NOMO-1 treated with DMSO at 0.1 percent for 48 hours (cell line): ENCODE data around the gene LRP2BP.

ENCODE experiments used
- DNase-seq: peaks from one replicate; lab custom pipeline; 2025; ENCODE audit not compliant: unreplicated experiment; lab: John Stamatoyannopoulos, UW

LRP2BP gene

DNA sequence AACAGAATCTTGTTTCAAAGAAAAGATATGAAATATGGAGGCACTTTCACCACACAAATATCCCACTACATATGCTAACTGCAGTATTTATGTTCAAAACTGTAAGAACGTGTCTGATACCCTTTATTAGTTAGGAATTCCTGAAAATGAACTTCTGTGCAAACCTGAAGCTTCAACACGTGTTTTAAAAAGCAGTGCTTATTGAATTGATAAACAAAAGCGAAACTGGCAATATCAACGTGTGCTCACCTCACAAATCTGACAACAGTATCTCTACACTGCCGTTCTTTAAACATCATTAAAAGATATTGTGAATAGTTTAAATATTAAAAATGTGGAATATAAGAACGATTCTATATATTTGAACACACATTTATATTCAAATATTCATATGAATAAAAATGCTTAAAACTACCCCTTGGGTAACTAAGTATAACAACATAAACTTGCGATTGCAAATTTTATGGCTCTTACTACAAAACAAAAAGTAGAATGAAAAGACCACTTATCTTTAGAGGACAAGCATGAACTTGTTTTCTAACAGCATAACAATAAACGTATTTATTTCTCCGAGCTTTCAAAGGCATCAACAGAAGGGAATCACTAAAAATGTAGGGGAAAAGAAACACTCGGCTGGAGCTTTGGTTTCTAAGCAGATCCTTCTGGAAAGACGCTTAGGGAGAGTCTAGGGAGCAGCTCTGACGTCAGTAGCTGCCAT is at the start of gene LRP2BP:
Gene LRP2BP (minus strand): TSS at position 687 of the 718 bp plus-strand sequence. CDS start 17,738 bp downstream, outside the sequence.
- peak; percentile 11 for DNase-seq

DNA sequence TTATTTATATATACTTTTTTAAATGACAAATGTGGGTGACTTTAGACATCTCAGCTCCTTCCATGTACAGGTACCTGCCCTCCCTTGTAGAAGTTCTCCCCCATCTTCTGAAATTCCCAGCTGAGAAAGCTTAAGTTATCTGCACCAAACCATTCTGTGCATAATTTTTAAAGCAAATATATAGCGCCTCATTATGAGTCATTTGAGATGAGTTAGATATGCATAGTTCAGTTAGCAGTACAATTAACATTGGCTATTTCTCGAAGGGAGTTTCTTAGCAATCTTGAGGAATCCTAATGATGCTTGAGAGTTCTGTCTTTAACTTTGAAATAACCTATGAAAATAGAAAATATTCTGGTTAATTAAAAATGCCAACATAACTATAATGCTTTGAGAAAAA is 49.5 kb upstream of the LRP2BP start:
- DNase-seq = no peak

DNA sequence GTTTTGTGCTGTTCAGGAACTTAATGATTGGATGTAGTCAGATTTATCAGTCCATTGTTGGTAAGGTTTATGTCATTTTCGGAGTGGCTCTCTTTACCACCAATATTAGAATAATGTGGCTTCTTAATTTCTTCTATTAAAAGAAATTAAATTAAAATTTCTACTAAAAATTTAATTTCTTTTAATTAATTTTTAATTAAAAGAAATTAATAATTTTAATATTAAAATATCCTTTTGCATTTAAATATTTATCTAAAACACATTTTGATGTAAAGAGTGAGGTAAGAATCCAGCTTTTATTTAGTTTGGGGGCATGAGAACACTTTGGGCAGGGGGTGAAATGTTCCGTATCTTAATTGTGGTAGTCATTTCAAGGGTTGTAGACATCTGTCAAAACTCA is 45.8 kb upstream of the LRP2BP start:
- DNase-seq = no peak

DNA sequence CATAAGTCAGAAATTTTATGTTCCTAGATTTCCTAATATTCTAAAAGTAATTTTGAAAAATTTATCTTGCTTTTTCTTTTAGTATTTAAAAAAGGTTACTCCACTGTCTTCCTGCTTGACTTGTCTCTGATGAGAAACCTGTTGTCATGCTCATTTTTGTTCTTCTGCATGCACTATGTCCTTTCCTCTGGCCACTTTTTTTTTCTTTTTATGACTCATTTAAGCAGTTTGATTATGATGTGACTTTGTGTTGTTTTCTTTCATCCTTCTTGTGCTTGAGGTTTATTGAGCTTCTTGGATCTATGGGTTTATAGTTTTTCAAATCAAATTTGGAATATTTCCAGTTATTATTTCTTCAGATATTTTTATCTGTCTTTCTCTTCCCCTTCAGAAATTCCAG is 42.1 kb upstream of the LRP2BP start:
- no peak for DNase-seq

DNA sequence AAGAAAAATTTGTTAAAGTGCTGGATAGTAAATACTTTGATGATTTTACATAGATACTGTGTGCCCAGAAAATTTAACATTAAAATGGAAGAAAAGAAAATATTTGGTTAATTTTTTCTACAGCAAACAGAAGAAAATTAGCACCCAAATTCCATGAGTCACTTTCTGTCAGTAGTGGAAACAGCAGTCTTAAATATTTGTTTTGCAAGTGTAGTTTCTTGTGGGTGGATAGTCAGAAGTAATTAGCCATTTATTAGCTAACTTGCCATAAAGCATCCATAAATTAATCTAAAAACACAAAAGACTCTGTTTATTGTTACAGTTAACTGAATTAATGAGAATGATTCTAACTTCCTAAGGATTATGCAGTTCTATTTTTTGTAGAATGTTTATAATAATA is 39.7 kb upstream of the LRP2BP start:
- DNase-seq = no peak

DNA sequence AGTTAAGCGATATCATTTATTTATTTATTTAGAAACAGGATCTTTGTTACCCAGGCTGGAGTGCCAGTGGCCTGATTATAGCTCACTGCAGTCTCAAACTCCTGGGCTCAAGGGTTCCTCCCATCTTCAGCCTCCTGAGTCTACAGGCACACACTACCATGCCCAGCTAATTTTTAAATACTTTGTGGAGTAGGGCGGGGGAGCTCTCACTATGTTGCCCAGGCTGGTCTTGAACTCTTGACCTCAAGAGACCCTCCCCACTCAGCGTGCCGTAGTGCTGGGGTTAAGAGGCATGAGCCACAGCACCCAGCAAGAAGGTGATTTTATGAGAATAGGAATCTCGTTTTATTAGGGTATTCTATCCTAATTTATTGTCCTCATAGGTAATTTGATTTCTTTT is 33.9 kb upstream of the LRP2BP start:
- DNase-seq = no peak

GRCh38 chr4:185426960-185427688 is 31.4 kb upstream of the LRP2BP start:
- no peak for DNase-seq

DNA sequence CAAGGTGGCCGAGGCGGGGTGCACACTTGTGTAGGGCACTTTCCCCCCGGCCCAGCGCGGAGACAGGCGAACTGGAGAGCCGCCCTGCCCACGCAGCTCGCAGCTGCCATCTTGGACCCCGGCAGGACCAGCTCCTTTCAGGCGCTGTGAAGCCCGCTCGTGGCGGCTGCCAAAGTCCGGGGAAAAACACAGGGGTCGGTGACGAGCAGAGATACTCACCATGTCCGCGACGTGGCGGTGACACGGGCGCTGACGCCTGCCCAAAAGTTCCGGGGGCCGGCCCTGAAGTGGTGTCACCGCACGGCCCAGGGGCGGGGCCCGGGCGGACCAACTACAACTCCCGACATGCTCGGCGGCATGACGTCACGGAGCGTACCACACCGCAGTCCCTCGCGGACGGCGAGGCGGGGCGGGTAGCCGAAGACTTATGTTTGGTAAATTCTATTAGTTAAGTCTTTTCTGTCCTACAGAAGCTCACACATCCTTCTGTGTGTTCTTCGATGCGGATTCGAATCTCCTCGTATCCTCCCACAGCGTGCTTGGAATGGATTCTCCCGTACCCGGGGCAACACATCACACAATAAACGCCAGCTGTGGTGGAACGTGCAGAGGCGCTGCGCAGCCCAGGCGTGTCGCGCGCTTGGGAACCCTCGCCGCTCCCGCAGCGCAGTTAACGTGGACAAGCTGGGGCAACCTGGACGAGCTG is 30.1 kb upstream of the LRP2BP start, which contains the start of gene UFSP2:
Gene UFSP2 (minus strand): TSS at position 318 of the 706 bp plus-strand sequence. CDS start 96 bp downstream, at position 222.
- peak; percentile 81 for DNase-seq

GRCh38 chr4:185424905-185425646 is 29.4 kb upstream of the LRP2BP start:
- DNase-seq = no peak

- DNase-seq = no peak
These were observed 25.8 kb upstream of the LRP2BP start for GRCh38 chr4:185421366-185422124.

- no peak for DNase-seq
These were observed 21.2 kb upstream of the LRP2BP start for GRCh38 chr4:185416955-185417354.

DNA sequence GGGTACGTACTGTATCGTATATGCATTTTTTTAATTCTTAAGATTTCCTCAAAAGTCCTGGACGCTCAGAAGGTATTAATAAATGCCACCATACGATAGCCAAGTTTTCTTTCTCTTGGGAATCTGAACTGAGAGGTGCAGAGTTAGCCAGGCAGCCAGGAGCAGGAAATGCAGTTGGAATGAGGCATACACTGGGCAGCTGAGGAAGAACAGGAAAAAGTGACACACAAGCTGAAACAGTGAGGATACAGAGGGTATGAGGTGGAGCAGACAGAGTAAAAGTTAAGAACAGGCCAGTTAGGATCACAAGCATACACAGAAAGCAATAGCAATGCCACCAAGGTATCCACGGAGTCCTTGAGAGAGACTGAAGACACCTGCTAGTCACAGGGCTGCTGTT is 16.7 kb upstream of the LRP2BP start:
- DNase-seq = no peak

DNA sequence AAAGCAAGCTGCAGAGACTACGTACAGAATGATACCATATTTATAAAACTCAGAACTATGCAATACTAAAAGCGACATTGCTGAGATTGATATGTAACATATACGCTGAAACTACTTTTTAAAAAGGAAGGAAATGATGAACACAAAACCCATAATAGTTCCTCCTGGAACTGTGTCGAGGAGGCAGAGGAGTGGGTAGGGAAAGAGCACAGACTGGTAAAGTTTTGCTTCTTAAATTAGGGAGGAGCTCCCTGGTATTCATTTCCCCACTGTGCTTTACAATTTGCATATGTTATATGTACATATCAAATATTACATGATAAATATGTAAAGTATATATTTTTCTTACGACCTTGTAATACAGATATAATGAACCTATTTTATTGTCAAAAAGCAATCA is 16.1 kb upstream of the LRP2BP start:
- DNase-seq = no peak

GRCh38 chr4:185408432-185408831 is 12.7 kb upstream of the LRP2BP start:
- no peak for DNase-seq

DNA sequence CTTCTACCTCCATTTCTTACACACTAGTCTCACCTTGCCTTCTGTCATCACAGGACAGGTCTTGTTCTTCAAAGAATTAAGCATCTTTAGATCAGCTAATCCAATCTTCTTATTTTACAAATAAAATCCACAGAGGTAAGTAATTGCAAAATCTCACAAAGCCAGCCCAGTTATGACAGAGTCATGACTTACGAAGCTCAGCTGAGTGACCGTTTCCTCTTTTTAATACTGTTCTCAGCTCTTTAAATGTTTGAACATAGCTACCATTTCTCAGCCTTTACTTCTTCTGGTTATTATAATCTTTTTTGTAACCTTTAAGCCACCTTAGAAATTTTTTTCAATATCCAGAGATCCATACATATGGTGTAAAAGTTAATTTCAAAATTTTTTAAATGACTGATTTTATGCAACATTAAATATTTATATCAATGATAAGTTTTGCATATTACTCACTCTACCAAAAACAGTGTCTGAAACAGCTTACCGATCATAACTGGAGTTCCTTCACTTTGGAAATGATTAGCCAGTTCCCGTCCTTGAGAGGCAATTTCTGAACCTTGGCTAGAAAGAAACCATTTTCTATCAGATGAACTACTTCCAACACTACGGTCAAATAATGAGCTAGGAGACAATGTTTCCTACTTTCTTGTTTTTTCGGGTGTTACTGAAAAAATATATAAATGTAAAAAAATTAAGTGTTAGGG is 9.7 kb upstream of the LRP2BP start:
- peak; percentile 78 for DNase-seq

GRCh38 chr4:185404031-185404430 is 8.3 kb upstream of the LRP2BP start:
- no peak for DNase-seq

GRCh38 chr4:185399466-185399865 is 3.7 kb upstream of the LRP2BP start:
- DNase-seq = no peak

DNA sequence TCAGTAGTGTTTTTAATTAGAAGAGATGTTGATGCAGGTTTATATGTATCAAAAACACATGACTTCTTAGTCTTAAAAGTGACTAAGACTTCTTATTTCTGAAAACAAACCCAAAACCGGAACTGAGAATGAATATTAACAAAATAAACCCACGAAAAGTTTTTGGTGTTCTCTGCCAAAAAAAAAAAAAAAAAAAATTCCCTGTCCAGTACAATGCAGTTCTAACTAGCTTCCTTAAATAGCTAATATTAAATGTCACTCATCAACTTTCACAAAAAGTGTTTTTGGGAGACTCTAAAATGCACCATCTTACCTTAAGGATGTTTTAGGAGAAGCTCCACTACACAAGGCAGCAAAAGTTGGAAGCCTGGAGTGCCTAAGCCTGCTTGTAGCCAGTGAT is 2.9 kb upstream of the LRP2BP start:
- DNase-seq = no peak

GRCh38 chr4:185396724-185397385 is 1.1 kb upstream of the LRP2BP start, which contains the start of gene ANKRD37:
TSS of gene ANKRD37 (plus strand) at chr4:185396841. CDS start at chr4:185396924, 83 bp downstream.
- no peak for DNase-seq
